GM19455 (cell line): ENCODE measurements around the gene VPS18.
"Not testable (repeated sequence)": the region's sequence is repeated elsewhere in the genome, so short reads cannot be mapped to it uniquely, and the experiment has no call there.

Experiments
- ATAC-seq: cut with Tn5 transposase; IDR thresholded peaks from one replicate; pipeline ENCODE4 v1.9.1; 2021; ENCODE audit not compliant: unreplicated experiment

VPS18 gene, protein sequence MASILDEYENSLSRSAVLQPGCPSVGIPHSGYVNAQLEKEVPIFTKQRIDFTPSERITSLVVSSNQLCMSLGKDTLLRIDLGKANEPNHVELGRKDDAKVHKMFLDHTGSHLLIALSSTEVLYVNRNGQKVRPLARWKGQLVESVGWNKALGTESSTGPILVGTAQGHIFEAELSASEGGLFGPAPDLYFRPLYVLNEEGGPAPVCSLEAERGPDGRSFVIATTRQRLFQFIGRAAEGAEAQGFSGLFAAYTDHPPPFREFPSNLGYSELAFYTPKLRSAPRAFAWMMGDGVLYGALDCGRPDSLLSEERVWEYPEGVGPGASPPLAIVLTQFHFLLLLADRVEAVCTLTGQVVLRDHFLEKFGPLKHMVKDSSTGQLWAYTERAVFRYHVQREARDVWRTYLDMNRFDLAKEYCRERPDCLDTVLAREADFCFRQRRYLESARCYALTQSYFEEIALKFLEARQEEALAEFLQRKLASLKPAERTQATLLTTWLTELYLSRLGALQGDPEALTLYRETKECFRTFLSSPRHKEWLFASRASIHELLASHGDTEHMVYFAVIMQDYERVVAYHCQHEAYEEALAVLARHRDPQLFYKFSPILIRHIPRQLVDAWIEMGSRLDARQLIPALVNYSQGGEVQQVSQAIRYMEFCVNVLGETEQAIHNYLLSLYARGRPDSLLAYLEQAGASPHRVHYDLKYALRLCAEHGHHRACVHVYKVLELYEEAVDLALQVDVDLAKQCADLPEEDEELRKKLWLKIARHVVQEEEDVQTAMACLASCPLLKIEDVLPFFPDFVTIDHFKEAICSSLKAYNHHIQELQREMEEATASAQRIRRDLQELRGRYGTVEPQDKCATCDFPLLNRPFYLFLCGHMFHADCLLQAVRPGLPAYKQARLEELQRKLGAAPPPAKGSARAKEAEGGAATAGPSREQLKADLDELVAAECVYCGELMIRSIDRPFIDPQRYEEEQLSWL

DNA sequence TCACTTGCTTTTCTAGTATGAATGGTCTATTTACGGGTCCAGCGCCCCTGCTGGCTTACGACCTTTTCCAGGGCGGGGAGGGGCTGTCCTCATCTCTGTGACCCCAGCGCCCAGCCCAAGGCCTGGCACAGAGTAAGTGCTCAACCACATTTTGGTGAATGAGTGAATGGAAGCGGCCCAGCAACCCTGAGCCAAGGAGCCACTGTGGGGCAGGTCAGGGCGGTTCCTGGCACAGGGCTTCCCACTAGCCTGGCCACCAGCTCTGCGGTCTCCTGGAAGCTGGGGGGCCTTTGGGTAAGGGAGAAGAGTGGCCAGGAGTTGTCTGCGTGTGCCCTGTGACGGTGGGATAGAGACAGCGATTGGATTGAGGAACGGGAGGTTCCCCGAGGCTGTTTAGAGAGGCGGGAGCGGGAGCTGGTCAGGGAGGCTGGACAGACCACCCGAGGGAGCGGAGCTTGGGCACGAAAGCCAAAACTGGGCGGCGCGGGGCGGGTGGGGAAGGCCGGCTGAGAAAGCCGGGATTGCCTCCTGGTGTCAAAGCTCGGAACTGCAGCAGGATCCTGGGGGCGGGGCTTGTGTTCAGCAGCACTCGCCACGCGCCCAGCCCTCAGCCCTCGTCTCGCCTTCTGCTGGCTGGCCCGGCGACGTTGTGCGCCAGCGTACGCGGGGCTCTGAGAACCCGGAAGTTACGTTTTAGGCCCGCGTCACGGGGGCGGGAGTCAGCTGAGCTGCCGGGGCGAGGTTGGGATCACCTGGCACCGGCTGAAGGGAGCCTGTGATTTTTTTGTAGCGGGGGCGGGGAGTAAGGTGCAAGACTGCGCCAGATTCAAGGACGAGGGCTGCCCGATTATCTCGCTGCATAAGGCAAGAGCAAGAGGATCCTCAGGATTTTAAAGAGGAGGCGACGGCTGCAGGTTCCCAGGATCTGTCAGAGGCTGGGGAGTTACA is at the start of gene VPS18:
VPS18 (plus strand) TSS at position 718 of the 948 bp plus-strand sequence. CDS start 319 bp downstream, outside the sequence.
- ATAC-seq: peak; percentile 85

DNA sequence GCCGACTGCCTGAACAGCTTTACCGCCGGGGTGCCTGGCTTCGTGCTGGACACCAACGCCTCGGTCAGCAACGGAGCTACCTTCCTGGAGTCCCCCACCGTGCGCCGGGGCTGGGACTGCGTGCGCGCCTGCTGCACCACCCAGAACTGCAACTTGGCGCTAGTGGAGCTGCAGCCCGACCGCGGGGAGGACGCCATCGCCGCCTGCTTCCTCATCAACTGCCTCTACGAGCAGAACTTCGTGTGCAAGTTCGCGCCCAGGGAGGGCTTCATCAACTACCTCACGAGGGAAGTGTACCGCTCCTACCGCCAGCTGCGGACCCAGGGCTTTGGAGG is 49.6 kb upstream of the VPS18 start:
- no peak for ATAC-seq

DNA sequence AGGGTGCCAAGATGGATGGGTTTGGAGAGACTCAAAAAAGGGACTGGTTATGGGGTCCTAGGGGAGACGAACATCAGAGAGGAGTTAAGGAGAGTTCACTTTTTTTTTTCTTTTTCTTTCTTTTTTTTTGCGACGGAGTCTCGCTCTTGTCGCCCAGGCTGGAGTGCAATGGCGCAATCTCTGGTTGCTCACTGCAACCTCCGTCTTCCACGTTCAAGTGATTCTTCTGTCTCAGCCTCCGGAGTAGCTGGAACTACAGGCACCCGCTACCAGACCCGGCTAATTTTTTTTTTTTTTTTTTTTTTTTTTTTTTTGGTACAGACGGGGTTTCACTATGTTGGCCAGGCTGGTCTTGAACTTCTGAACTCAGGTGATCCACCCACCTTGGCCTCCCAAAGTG is 49.2 kb upstream of the VPS18 start:
- ATAC-seq: no peak

DNA sequence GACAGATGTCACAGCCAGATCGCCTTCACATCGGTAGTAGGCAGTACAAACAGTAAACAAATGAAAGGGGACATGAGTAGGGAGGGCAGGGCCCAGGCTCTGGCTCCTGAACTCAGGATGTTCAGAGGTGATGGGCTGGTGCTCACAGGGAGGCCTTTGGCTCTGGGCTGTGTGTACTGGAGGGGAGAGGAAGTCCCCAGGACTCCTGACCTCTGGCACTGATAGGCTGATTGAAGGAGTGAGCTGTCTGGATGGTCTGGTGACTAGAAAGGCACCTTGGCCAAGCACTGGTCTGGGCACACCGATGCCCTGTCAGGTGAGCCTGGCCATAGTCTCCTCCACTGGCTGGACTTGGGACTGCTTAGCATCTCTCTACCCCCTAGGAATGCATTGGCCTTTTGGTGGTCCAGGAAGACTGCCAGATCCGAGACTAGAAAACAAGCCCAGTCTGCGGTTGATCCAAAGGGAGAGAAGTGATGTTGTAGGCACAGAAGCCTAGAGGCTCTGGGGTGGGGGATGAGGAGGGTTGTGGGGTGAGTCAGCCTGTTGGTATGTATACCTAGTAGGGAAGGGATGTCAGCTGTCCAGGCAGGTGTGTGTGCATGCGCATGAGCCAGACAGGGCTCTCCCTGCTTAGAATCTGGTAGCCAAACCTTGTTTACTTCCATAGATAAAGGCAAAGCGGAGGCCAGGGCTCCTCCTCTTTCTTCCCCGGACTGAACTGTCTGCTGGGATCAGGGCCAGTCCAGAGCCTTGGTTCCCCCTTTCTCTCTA is 48.6 kb upstream of the VPS18 start:
- no peak for ATAC-seq

DNA sequence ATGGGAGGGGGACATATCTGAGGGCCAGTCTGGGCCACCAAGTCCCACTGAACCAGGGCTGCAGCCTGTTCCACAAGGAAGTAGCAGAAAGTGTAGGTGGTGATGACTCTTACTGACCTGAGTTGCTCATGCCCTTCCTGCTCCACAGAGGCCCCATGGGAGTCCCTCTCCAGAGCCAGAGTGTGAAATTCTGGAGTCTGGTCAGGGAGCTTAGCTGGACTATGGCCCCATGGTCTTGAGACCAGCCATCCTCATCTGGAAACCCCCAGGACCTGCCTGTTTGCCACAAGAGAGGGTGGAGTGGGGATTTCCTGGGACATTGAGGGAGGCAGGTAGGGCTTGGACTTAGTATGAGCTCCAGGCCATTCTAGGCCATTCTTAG is 47.4 kb upstream of the VPS18 start:
- ATAC-seq: no peak

DNA sequence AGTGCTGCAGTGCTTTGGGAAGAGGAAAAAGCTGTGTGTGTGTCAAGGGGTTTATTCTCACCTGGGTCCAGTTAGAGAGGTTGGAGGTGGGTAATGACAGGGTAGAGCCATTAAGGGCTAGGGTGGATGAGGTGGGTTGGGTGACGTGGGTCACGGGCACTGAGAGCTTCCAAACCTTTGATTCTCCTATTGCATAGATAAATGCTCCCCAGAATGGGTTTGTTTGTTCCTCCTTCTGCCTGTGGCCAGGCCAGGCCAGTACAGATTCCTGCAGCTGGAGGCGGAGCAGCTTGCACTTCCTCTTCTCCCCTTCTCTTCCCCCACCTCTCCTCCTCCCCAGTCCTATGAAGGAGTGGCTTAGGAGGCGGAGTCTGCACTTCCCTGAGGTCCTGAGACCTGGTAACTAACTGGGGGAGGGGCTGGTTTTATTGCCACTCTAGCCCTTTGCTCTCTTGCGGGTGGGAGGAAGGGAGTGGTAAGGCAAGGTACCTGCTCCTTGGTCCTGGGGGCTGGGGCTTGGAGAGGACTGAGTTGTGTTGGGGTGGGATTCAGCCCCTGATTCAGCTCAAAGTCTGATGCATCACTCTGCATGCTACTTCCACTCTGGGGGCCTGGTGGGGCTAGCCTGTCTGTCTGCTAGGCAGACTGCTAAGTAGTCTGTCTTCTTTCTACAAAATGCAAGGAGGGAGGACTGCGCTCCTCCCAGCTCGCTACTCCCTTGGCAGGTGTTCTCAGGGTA is 46.9 kb upstream of the VPS18 start:
- ATAC-seq: no peak

DNA sequence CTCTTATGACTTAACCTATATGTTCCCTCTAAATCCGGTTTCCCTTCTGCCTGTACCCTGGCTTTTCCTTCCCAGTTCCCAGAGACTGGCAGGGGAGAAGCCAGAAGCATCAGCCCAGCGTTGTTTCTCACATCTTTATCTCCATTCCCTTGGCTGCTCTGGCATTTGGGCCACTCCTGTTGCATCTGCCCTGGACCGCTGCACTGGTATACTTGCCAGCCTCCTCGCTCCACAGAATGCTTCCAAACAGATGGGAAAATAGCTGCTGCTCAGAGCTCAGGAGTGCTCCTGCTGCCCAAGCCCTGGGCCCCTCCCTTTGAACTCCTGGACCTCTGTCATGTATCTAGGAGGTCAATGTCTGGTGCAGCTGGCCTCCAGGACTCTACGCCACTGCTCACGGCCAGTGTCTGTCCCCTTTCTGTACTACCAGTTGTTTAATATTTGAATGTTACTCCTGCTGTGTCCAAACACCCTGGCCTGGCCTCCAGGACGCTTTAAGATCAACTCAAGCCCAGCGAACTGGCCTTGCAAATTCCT is 43.6 kb upstream of the VPS18 start:
- ATAC-seq: no peak

DNA sequence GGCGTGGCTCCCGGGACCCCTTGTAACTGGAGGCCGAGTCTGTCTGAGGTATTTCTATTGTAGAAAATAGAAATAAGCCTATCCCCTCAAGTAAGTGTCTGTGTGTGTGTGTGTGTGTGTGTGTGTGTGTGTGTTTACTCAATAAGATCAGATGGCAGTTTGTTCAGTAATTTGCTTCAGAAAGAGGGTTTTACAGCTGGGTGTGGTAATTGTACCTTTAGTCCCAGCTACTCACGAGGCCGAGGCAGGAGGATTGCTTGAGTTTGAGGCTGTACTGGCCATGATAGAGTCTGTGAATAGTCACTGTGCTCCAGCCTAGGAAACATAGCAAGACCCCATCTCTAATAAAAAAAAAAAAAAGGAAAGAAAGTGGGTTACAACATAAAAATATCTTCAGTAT is 41.7 kb upstream of the VPS18 start:
- ATAC-seq: no peak

DNA sequence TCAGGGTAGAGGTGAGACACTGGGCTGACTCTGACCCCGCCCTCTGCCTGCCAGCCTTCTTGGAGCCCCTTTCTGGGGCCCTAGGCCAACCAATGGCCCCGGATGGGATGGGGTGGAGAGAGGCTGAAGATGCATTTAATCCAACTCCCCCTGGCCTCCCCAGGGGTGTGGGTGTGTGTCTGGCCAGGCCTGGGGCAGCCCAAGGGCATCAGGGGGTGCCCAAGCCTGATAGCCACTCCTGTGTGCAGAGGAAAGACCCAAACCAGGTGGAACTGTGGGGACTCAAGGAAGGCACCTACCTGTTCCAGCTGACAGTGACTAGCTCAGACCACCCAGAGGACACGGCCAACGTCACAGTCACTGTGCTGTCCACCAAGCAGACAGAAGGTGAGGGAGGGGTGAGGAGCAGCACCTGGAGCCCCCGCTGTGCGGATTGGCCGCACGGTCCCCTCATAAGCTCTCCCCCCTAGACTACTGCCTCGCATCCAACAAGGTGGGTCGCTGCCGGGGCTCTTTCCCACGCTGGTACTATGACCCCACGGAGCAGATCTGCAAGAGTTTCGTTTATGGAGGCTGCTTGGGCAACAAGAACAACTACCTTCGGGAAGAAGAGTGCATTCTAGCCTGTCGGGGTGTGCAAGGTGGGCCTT is 40.9 kb upstream of the VPS18 start:
- no peak for ATAC-seq

DNA sequence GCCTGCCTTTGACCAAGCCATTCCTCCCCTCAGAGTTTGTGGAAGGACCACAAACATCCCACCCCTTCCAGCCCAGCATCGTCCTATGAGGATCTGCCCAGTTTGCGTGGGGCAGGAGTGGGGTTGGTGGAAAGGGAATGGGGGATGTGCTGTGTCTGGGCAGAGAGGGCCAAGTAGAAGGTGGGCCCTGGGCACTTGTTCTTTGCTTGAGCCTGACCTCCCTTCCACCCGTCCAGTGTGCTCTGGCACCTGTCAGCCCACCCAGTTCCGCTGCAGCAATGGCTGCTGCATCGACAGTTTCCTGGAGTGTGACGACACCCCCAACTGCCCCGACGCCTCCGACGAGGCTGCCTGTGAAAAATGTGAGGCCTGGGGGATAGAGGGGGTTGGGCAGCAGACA is 40.1 kb upstream of the VPS18 start:
- no peak for ATAC-seq

DNA sequence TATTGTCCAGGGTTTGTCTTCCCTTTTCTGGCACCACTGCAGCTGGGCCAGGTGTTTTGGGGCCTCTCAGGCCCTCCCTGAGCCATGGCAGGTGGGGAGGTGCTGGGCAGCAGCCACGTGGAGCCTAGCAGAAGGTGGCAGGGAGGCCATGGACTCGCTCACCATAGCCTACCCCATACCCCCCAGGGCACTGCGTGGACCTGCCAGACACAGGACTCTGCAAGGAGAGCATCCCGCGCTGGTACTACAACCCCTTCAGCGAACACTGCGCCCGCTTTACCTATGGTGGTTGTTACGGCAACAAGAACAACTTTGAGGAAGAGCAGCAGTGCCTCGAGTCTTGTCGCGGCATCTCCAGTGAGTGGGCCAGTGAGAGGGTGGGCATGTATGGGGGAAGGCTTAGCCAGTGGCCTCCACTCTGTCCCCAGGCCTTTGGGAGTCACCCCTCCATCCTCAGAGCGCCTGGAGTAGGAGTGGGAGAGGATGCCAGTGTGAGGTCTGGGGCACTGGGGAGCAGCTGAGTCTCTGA is 38.5 kb upstream of the VPS18 start:
- no peak for ATAC-seq

DNA sequence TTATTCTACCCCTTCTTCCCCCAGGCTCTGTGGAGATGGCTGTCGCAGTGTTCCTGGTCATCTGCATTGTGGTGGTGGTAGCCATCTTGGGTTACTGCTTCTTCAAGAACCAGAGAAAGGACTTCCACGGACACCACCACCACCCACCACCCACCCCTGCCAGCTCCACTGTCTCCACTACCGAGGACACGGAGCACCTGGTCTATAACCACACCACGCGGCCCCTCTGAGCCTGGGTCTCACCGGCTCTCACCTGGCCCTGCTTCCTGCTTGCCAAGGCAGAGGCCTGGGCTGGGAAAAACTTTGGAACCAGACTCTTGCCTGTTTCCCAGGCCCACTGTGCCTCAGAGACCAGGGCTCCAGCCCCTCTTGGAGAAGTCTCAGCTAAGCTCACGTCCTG is 37.5 kb upstream of the VPS18 start:
- no peak for ATAC-seq

DNA sequence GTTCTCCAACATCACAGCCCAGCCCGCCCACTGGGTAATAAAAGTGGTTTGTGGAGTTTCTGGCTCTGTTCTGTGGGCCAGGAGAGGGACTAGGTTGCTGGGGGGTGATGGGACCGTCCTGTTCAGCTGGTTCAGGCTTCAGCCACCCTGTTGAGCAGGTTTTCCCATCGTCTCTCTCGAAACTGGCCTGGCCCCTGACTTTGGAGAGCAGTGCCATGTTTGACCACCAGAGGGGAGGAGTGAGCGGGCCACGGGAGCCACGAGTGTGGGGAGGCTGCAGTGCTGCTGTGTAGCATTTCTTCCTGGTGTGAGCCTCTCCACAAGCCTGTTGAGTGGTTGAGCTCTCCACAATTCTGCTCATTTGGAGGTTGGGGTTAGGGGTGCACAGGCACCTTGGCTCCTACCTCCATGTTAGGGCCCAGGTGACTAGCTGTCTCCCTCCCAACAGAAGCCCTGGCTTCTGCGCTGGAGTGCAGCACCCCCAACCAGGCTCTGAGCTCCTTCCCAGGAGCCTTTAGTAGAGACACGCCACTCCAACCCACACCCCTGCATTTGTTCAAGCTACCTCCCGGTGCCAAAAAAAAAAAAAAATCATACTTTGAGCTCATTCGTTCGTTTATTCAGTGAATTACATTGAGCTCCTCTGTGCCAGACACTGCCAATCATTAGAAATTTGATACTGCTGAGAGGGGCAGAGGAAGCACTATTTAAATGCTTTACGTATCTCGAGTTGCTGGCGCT is 36.5 kb upstream of the VPS18 start:
- peak; percentile 66 for ATAC-seq

DNA sequence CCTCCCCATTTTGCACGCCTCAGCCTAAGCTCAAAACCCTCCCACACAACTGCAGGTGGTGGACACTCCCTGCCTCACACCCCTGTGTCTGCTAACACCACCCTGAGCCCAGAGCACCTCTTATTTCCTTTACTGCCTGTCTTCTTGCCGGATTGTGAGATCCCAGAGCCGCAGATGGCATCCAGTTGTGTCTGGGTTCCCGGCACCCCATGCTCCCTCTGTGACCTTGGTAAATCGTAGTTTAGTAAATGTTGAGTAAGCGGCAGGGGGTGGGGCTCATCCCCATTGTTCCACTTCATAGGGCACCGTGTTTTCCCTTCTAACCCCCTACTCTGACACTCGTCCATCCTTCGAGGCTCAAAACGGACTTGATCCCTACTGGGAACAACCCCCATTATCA is 35.5 kb upstream of the VPS18 start:
- no peak for ATAC-seq

DNA sequence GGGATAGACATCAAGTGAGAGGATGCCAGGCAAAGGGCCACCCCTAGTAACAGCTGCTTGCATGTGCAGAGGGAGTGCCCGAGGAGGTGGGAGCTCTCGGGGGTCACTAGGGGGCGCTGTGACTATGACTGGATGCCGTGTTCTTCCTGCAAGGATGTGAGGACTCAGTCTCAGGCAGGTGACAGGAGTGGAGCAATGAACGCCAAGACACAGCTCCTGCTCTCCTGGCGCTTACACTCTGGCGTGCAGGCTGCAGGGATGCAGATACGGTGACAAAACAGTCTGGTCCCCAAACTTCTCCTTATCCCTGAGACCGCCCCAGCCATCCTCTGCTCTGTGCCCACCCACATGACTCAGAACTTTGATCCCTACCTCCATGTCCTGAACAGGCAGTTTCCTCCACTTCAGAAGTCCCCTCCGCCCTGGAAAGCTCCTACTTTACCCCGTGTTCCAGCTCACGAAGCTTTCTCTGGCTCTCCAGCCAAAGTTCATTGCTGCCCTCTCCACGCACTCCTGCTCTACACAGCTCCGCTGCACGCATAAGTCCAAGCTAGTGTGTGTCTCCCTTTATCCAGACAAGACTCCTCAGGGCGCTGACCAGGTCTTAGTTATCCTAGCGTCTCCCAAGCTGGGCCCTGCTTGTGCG is 34.9 kb upstream of the VPS18 start:
- no peak for ATAC-seq

DNA sequence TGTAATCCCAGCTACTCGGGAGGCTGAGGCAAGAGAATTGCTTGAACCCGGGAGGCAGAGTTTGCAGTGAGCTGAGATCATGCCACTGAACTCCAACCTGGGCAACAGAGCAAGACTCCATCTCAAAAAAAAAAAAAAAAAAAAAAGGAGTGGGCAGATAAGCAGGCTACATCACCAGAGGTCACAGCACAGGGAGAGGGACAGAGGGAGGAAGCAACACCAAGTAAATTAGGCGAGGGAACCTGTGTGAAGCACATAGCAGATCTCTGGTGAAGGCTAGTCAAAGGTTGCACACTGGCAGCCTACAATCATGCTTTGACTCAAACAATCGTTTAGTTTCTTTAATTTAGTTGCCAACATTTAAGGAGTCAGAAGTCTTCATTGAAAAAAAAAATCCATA is 33.1 kb upstream of the VPS18 start:
- ATAC-seq: not testable (repeated sequence)

DNA sequence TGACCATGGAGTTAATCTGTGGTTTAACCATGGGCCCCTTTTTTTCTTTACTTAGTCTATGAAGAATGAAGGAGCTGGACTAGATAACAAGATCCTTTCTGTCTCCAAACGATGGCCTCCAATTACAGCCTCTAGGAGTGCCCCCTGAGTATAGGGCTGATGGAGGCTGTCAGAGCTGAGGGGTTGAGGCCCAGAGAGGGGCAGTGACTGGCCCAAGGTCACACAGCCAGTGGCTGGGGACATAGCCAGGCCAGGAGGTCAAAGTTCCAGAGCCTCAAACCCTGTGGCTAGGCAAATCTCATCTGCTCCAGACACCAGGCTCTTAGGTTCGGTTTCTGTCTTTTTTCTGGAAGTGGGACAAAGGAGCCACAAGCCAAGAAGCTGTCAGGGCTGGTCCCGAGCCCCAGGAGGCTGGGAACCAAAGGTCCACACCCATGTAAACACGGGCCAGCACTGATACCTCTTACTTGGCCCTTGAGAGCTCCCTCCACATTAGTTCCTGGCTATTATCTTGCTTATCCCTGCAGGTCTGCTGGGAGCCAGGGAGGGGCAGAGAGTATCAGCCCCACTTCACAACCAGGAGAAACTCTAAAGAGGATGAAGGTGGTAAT is 30.5 kb upstream of the VPS18 start:
- no peak for ATAC-seq
